ENCODE measurements around the gene RAD9A.
A peak's percentile ranks its signal among the peaks of the same experiment; 100 is the strongest.
"Not testable (repeated sequence)": the region's sequence is repeated elsewhere in the genome, so short reads cannot be mapped to it uniquely, and the experiment has no call there.

The RAD9A gene

GRCh38 chr11:67427364-67427859 lies 35.6 kb downstream of the RAD9A start:
- DNase-seq (ENCODE audit: low read depth, low spot score), result not testable (repeated sequence)

DNA sequence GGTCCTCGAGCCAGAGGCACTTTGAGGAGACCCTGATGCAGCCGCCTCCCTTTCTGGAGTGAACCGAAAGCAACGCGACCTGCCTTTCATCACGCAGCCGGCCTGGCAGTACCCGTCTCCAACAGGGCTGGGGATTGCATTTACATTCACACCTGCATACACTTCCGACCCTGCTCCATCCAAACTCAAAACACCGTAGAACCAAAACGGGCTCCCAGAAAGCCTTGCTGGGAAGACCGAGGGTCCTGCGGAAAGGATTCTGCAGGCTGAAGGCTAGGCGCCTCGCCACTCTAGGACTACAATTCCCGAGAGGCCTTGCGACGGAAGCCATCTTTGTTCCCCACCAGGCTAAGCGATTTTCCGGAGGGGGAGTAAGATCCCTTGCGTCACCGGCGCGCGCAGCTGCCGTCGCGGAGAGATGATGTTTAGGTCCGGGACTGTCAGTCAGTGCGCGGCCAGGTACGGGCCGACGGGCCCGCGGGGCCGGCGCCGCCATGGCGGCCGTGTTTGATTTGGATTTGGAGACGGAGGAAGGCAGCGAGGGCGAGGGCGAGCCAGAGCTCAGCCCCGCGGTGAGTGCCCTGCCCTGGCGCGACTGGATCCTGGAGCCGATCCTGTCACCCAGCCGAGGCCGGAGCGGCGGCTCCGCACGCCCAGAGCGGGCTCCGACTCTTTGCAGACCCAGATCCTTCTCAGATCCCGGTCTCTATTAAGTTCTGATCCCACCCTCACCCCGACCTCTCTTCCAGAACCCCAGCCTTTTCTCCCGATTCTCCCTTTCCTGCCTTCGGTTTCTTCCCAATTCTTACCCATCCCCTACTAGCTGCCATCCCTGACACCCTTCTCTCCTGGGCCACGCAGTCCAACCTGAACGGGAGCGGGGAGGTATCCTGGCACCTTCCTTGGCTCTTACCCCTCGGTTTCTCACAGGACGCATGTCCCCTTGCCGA lies 36.5 kb downstream of the RAD9A start, which contains the start of gene RPS6KB2:
RPS6KB2 (plus strand) TSS at position 443 of the 950 bp plus-strand sequence; CDS start at position 495, 52 bp downstream.
- DNase-seq (ENCODE audit: low read depth, low spot score), result peak; percentile 99

- DNase-seq (ENCODE audit: low read depth, low spot score), result no peak
Observed at GRCh38 chr11:67429038-67429668, 37.4 kb downstream of the RAD9A start.

DNA sequence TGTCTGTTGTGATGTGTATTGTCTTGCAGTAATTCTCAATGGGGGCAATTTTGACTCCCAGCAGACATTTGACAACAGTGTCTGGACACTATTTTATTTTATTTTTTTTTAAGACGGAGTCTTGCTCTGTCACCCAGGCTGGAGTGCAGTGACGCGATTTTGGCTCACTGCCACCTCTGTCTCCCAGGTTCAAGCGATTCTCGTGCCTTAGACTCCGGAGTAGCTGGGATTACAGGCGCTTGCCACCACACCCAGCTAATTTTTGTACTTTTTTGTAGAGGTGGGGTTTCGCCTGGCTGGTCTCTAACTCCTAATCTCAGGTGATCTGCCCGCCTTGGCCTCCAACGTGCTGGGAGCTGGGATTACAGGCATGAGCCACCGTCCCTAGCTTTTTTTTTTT lies 37.9 kb downstream of the RAD9A start:
- no peak for DNase-seq (ENCODE audit: low read depth, low spot score)

- no peak for DNase-seq (ENCODE audit: low read depth, low spot score)
Observed at GRCh38 chr11:67431346-67432249, 39.8 kb downstream of the RAD9A start.

DNA sequence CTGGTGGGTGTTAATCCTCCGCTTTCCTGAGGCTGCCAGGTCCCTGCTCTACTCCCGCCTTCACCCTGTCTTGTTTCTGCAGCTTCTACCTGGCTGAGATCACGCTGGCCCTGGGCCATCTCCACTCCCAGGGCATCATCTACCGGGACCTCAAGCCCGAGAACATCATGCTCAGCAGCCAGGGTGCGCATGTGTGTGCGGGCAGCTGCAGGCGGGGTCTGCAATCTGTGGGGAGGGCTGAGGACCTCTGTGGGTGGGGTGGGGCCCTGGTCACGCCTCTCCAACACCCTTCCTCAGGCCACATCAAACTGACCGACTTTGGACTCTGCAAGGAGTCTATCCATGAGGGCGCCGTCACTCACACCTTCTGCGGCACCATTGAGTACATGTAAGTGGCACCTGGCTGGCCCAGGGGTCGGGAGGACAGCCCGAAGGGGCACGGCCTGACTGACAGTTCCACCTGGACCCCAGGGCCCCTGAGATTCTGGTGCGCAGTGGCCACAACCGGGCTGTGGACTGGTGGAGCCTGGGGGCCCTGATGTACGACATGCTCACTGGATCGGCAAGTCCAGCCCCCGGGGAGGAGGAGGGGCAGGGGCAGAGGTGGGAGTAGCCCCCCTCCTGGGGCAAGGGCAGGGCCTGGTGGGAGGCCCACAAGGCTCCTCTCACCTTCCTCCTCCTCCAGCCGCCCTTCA lies 41.0 kb downstream of the RAD9A start:
- no peak for DNase-seq (ENCODE audit: low read depth, low spot score)

GRCh38 chr11:67433536-67434394 lies 42.0 kb downstream of the RAD9A start:
- DNase-seq (ENCODE audit: low read depth, low spot score), result no peak

- no peak for DNase-seq (ENCODE audit: low read depth, low spot score)
Observed at GRCh38 chr11:67434395-67434881, 42.7 kb downstream of the RAD9A start.

DNA sequence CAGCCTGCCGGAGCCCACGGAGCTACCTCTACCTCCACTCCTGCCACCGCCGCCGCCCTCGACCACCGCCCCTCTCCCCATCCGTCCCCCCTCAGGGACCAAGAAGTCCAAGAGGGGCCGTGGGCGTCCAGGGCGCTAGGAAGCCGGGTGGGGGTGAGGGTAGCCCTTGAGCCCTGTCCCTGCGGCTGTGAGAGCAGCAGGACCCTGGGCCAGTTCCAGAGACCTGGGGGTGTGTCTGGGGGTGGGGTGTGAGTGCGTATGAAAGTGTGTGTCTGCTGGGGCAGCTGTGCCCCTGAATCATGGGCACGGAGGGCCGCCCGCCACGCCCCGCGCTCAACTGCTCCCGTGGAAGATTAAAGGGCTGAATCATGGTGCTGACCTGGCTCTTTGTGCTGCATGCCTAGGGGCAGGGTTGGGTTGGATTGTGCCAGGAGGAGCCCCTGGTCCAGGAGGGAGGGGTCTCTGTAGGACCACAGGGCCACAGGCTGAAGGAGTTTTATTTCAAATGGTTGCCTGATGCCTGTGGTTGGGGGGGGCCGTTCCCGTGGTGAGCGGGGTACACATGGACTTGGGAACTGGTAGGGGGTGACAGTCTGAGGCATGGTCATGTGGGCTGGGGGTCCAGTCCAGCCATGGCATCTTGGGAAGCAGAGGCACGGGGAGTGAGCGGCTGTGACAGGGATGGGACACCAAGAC lies 43.4 kb downstream of the RAD9A start:
- no peak for DNase-seq (ENCODE audit: low read depth, low spot score)

GRCh38 chr11:67435727-67436458 lies 44.1 kb downstream of the RAD9A start:
- no peak for DNase-seq (ENCODE audit: low read depth, low spot score)

DNA sequence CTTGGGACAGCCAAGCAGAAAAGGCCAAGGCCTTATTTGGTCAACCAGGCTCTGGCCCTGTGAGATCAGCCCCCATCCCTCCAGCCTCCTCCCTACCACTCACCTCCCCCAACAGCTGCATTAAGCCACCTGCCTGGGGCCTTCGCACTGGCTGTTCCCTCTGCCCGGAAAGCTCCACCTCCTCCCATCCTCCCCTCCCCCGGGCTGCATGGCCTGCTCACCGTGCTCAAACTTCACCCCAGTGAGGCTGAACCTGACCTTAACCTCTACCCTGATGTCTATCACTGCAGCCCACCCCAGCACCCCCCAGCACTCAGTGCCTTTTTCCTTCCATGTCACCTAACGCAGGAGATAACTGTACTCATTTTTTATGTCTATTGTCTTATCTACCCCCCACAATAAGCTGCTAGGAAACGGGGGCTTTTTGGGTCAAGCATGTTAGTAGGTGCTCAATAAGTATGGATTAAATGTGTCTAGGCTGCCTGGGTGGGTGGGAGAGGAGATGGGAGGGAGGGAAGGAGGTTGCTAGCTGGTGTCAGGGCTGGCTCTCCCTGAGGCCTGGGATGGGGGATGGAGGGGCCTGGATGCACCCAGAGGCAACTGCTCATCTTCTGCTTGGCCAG lies 44.8 kb downstream of the RAD9A start:
- peak; percentile 44 for DNase-seq (ENCODE audit: low read depth, low spot score)

- DNase-seq (ENCODE audit: low read depth, low spot score), result peak; percentile 44
Observed at GRCh38 chr11:67437082-67437808, 45.5 kb downstream of the RAD9A start, which contains the start of gene PTPRCAP. Gene PTPRCAP, minus strand, starts transcription at chr11:67437682. Its CDS starts 63 bp downstream, at chr11:67437619.

- no peak for DNase-seq (ENCODE audit: low read depth, low spot score)
Observed at GRCh38 chr11:67437809-67438157, 46.0 kb downstream of the RAD9A start.

DNA sequence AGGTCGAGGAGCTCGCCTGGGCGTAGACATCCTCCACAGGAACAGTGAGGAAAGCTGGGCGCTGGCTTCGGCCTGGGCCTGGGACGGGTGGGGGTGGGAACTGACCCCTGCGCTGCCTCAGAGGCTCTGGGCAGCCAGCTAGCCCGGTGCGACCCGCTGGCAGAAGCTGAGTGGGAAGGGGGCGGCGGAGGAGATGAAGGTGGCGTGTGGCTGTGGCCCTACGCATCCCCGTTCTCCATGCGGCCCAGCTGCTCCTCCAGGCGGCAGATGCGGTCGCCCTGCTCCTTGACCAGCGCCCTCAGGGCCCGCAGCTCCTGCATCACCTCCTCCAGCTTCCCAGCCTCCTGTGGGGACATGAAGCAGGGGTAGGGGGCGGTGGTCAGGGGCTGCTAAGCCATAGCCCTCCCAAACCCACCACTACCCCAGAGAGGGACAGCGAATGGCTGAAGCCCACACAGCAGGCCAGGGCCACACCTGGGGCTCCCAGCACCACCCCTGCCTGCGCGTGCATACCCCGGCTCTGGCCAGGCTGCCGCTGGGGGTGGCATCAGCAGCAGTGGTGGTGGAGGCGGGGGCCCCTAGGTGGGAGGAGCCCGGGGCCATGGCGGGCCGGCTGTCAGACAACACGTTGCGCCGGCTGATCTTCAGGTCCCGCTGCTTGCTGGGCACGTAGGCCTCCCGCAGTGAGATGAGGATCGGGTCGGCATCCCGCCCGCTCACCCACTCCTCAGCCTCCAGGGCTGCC lies 46.5 kb downstream of the RAD9A start:
- DNase-seq (ENCODE audit: low read depth, low spot score), result peak; percentile 59

GRCh38 chr11:67439321-67440228 lies 47.8 kb downstream of the RAD9A start:
- no peak for DNase-seq (ENCODE audit: low read depth, low spot score)

Data from activated naive CD8-positive, alpha-beta T cell treated with anti-CD3 and anti-CD28 coated beads, Interleukin-2, amount 50 U/mL, for 16 hours (primary cell).